Activated CD8-positive, alpha-beta T cell treated with anti-CD3 and anti-CD28 coated beads for 36 hours (primary cell): Measurements from ENCODE around the gene LKAAEAR1. TPM values are rescaled to one million over a fixed set of nuclear protein-coding genes. Genes with fewer than 3 reads are reported as not detected.

Experiments
- ATAC-seq: fragments of 200-7000 bp; cut with Tn5 transposase; one replicate; pipeline ENCODE4 v1.10.0; 2021; ENCODE audit warnings: mild to moderate bottlenecking, moderate library complexity
- CTCF ChIA-PET: fragments of 350-600 bp; sonication (Branson Sonifier 250); formaldehyde crosslinking; loops from one replicate; lab custom pipeline; 2021; ENCODE audit warnings: antibody characterized with exemption; lab: Charles Lee
- POLR2A ChIA-PET: fragments of 350-600 bp; sonication (Branson Sonifier 250); formaldehyde crosslinking; loops from one replicate; lab custom pipeline; 2021; ENCODE audit warnings: antibody characterized with exemption; lab: Charles Lee
- DNase-seq: peaks from one replicate; pipeline ENCODE4 v3.0.0-alpha.2; 2020
- H3K27ac Mint-ChIP-seq: one replicate; pipeline ENCODE4 v1.8.0; 2021; ENCODE audit warnings: mild to moderate bottlenecking, mixed read lengths
- H3K27me3 Mint-ChIP-seq: one replicate; pipeline ENCODE4 v1.8.0; 2021; ENCODE audit warnings: mixed read lengths
- H3K36me3 Mint-ChIP-seq: one replicate; pipeline ENCODE4 v1.8.0; 2021; ENCODE audit warnings: low read depth, mixed read lengths
- H3K4me1 Mint-ChIP-seq: one replicate; pipeline ENCODE4 v1.8.0; 2021; ENCODE audit warnings: low read depth, mixed read lengths
- H3K4me3 Mint-ChIP-seq: one replicate; pipeline ENCODE4 v1.8.0; 2021; ENCODE audit warnings: mild to moderate bottlenecking, moderate library complexity, mixed read lengths
- H3K9me3 Mint-ChIP-seq: one replicate; pipeline ENCODE4 v1.8.0; 2021; ENCODE audit warnings: mixed read lengths
- intact Hi-C: fragments of 100-400 bp; cut with micrococcal nuclease; formaldehyde crosslinking; loops from one replicate; pipeline ENCODE4 v1.10.0; 2022
- total RNA-seq, 2 experiments: library from RNA; stranded (reverse); gene quantifications; one replicate each; pipeline ENCODE4 v1.2.3, GENCODE V29; 2021
- TF ChIP-seq, protein P1 (sequence below): fragments of 200-600 bp; IDR thresholded peaks from one replicate; pipeline ENCODE4 v1.8.0; 2022; ENCODE audit warnings: antibody characterized with exemption, mild to moderate bottlenecking

Gene LKAAEAR1
- total RNA-seq, 2 experiments from 2014 or later = 0.43 TPM

DNA sequence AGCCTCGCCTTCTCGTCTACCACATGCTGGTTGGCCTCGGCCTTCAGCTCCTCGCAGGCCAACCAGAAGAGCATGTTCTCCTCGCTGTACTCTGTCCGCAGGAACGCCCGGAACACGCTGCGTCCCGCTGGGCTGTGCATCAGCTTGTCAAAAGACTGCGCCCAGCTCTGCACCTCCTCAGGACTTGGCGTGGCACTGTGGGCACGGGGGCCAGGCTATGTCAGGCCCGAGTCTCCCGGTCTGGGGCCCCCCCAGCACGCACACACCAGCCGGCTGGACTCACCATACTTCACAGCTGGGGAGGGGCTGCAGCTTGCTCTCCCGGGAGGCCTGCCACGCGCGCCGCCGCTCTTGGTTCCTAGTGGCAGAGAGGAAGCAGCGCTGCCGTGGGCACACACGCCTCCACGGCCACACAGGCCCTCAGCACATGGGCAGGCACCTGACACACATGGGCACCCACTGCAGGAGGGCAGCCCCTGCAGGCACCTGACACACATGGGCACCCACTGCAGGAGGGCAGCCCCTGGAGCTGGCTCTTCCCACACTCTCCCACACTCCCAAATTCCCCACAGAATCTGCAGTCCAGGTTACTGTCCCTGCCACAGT is 9.9 kb downstream of the LKAAEAR1 start:
- CTCF ChIA-PET = interaction anchor here (0.8 to 1.4 kb wide), 3 partner anchors 8 to 35 kb away, joined by 3 to 4 read pairs (median 3); no protein-coding TSS in a partner anchor
- Mint-ChIP-seq H3K9me3 (no peaks in the 10 kb centered on the region), H3K36me3 (peaks cover 5% of the 10 kb centered on the region), H3K4me1 (no peaks in the 10 kb centered on the region), H3K27me3 (no peaks in the 10 kb centered on the region), H3K27ac (no peak overlapping the region), H3K4me3 (no peak overlapping the region)
- DNase-seq (no peak), ATAC-seq (no peak)
- TF ChIP-seq, protein P1, sequence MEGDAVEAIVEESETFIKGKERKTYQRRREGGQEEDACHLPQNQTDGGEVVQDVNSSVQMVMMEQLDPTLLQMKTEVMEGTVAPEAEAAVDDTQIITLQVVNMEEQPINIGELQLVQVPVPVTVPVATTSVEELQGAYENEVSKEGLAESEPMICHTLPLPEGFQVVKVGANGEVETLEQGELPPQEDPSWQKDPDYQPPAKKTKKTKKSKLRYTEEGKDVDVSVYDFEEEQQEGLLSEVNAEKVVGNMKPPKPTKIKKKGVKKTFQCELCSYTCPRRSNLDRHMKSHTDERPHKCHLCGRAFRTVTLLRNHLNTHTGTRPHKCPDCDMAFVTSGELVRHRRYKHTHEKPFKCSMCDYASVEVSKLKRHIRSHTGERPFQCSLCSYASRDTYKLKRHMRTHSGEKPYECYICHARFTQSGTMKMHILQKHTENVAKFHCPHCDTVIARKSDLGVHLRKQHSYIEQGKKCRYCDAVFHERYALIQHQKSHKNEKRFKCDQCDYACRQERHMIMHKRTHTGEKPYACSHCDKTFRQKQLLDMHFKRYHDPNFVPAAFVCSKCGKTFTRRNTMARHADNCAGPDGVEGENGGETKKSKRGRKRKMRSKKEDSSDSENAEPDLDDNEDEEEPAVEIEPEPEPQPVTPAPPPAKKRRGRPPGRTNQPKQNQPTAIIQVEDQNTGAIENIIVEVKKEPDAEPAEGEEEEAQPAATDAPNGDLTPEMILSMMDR = no peak
- POLR2A ChIA-PET = no interaction called here
- intact Hi-C loops = no loop called here

DNA sequence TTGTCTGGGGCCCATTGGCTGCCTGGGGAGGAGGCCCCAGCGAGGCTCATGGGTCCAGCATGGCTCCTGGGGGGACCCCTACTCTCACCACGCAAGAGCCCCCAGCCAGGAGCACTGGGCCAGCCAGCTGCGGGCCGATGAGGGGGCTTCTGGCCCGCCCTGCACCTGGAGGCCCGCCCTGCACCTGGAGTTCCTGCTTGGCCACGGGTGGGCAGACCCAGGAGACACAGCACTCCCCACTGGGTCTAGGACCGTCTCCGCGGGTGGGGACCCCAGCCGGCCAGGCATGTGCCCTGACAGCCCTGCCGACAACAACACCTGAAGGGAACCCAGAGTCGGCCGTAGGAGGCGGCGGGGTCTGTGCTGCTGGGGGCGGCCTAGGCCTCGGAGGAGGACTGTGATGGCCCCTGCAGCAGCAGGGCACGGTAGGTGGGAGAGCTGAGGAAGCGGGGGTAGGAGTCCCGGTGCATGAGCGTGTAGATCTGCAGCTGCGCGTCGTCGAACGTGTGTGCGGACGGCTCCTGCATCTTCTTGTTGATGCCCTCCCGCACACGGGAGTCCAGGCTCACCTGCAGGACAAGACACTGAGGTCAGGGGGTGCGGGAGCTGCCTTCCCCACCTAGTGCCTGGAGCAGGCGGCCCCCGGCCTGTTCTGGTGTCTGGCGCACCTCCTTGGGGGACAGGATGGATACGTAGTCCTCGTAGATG is 10.6 kb downstream of the LKAAEAR1 start:
- no peaks in the 10 kb centered on the region for H3K27me3 Mint-ChIP-seq
- no peaks in the 10 kb centered on the region for H3K9me3 Mint-ChIP-seq
- no peak overlapping the region for H3K4me3 Mint-ChIP-seq
- DNase-seq (no peak), ATAC-seq (no peak)
- TF ChIP-seq, protein P1 = no peak
- CTCF ChIA-PET = interaction anchor here (0.8 to 1.3 kb wide), 2 partner anchors 9 to 35 kb away, joined by 3 read pairs; no protein-coding TSS in a partner anchor
- H3K36me3 Mint-ChIP-seq = peaks cover 2% of the 10 kb centered on the region
- peak overlapping the region; percentile 25 for H3K27ac Mint-ChIP-seq
- POLR2A ChIA-PET = no interaction called here
- intact Hi-C loops = no loop called here
- H3K4me1 Mint-ChIP-seq = no peaks in the 10 kb centered on the region

DNA sequence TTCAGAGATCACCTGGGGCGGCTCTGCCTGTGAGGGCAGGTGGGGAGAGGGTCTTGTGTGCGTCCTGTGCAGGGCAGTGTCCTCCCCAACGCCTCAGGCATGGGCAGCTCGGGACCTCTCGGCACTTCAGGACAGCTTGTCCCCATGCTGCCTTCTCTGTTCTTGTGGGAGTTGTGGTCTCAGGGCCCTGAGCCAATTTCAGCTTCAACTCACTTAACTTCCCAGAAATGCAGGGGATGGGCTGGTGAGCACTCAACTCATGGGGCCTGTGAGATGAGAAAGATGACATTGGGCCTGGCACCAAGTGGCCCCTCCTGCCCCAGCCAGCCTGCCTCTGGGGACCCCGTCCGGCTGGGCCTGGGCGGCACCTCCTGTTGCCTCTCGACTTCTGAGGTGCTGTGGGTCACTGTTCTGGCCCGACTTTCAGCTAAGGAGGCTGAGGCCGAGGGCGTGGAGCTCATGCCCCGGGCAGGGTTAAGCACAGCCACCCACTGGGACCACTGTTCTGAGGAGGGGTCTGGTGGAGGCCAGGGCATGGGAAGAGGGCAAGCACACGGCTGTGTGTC is 11.6 kb downstream of the LKAAEAR1 start:
- Mint-ChIP-seq H3K4me1 (peaks cover 3% of the 10 kb centered on the region), H3K27ac (no peak overlapping the region), H3K9me3 (no peaks in the 10 kb centered on the region), H3K27me3 (no peaks in the 10 kb centered on the region), H3K36me3 (peaks cover 2% of the 10 kb centered on the region), H3K4me3 (no peak overlapping the region)
- POLR2A ChIA-PET = interaction anchor here (1.0 kb wide), 1 partner anchor 8 kb away, joined by 4 read pairs; no protein-coding TSS in a partner anchor
- TF ChIP-seq, protein P1 = no peak
- DNase-seq = no peak
- no peak for ATAC-seq
- CTCF ChIA-PET = interaction anchor here (1.2 to 1.3 kb wide), 2 partner anchors 11 to 34 kb away, joined by 3 read pairs; no protein-coding TSS in a partner anchor
- intact Hi-C loops = no loop called here

DNA sequence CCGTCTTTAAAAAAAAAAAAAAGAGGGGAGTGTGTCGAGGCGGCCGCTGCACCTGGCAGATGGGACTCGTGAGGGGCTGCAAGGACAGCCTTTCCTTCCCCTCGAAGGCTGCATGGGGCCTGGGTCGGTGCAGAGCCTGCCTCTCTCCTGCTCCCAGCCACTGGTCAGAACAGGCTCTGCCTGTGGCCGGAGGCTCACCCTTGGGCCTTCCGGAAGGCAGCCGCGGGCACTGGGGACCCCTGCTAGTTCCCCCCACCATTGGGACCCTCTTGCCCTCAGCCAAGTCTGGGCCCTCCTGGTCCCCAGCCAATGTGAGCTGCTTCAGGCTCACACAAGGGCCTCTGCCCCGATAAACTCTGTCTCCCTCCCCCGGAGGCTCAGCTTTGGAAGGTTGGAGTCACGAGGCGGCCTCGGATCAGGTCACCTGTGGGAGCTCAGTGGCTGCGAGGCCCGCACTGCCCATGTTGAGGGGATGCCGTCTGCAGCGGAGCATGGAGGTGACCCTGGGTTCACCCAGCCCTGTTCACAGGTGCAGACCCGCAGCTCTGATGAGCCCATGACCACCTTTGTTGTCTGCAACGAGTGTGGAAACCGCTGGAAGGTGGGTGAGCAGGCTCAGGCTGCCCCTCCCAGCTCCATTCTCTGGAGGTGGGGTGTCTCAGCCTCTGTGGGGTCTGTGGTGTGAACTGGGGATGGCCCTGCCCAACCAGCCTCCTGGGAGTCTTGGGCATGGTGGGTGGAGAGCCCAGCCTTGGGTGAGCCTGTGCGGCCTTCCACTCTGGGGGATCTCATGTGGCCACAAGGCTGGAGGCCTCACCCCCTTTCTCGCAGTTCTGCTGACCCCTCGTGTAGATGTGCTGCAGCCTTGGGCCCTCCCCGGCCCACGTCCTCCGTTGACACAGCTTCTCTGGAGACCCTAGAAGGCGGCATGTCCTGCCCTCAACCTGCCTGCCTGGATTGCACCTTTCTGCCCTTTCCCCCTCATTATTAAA is 12.6 kb downstream of the LKAAEAR1 start:
- Mint-ChIP-seq H3K9me3 (no peaks in the 10 kb centered on the region), H3K36me3 (peaks cover 2% of the 10 kb centered on the region), H3K4me3 (no peak overlapping the region), H3K4me1 (peaks cover 8% of the 10 kb centered on the region), H3K27ac (peak overlapping the region; percentile 25), H3K27me3 (no peaks in the 10 kb centered on the region)
- no peak for DNase-seq
- CTCF ChIA-PET = interaction anchor here (0.9 to 1.3 kb wide), 3 partner anchors 12 to 33 kb away, joined by 3 read pairs; no protein-coding TSS in a partner anchor
- no peak for ATAC-seq
- POLR2A ChIA-PET = no interaction called here
- intact Hi-C loops = no loop called here
- TF ChIP-seq, protein P1 = no peak
